GM12878 (cell line): Measurements from ENCODE around the gene PCBD2. TPM values are rescaled to one million over a fixed set of nuclear protein-coding genes. Genes with fewer than 3 reads are reported as not detected.

Experiments used
- ATAC-seq: fragments of 200-7000 bp; cut with Tn5 transposase; 3 replicates; pipeline ENCODE4 v1.9.1; 2020; ENCODE audit warnings: mild to moderate bottlenecking, moderate library complexity
- BruUV-seq: library from RNA; stranded (reverse); fragments of 400-500 nt; replicated peaks from 2 replicates; lab custom pipeline; 2021; lab: Mats Ljungman, UMichigan
- CTCF ChIA-PET: fragments of 300-600 bp; sonication (Branson Sonifier 250); formaldehyde crosslinking; extraction: SDS; loops from one replicate; lab custom pipeline; 2021; ENCODE audit warnings: inconsistent platforms; lab: Yijun Ruan, JAX
- POLR2A ChIA-PET: fragments of 350-600 bp; formaldehyde crosslinking; extraction: SDS; loops from one replicate; lab custom pipeline; 2021; ENCODE audit warnings: inconsistent platforms; lab: Charles Lee
- RAD21 ChIA-PET: fragments of 300-600 bp; sonication (Branson Sonifier 250); formaldehyde crosslinking; loops from one replicate; lab custom pipeline; 2023; ENCODE audit warnings: antibody characterized with exemption; ENCODE audit not compliant: unreplicated experiment; lab: Charles Lee
- SMC1A ChIA-PET: fragments of 300-600 bp; sonication (Branson Sonifier 250); formaldehyde crosslinking; loops from one replicate; lab custom pipeline; 2023; ENCODE audit not compliant: unreplicated experiment, uncharacterized antibody; lab: Charles Lee
- DNase-seq: peaks from one replicate; pipeline ENCODE4 v3.0.0-alpha.2; 2011; ENCODE audit warnings: low read depth, low spot score
- FAIRE-seq: peaks from 3 replicates; lab custom pipeline; 2011; peaks lifted over from hg19 to GRCh38; lab: Jason Lieb, UNC
- H2AFZ ChIP-seq: 2 replicates; pipeline ENCODE4 v1.6.0; 2011; ENCODE audit warnings: low read depth, low read length, control low read depth; ENCODE audit not compliant: control insufficient read depth
- H3K27ac ChIP-seq: 2 replicates; pipeline ENCODE4 v1.5.1; 2011; ENCODE audit warnings: control low read depth; ENCODE audit not compliant: control insufficient read depth, insufficient read depth
- H3K27me3 ChIP-seq, 2 experiments: replicated peaks in 1 of 2; 2 replicates each; pipeline versions ENCODE4 v1.6.0 to v1.6.1; 2011; ENCODE audit warnings: low read length in 1 of 2; ENCODE audit not compliant: control insufficient read depth in 2 of 2, insufficient read depth in 2 of 2
- H3K36me3 ChIP-seq, 2 experiments: 2 replicates each; pipeline ENCODE4 v1.5.1; 2011; ENCODE audit warnings: low read length in 1 of 2; ENCODE audit not compliant: control insufficient read depth in 2 of 2, insufficient read depth in 2 of 2
- H3K4me1 ChIP-seq: 2 replicates; pipeline ENCODE4 v1.6.1; 2011; ENCODE audit warnings: mild to moderate bottlenecking, low read length, moderate library complexity, mixed read lengths; ENCODE audit not compliant: control insufficient read depth, insufficient read depth
- H3K4me2 ChIP-seq: 2 replicates; pipeline ENCODE4 v1.6.0; 2011; ENCODE audit warnings: control low read depth; ENCODE audit not compliant: control insufficient read depth, insufficient read depth
- H3K4me3 ChIP-seq: fragments of 200-600 bp; sonication (generic); 2 replicates; pipeline ENCODE4 v1.5.1; 2016
- H3K79me2 ChIP-seq: 2 replicates; pipeline ENCODE4 v1.6.0; 2011; ENCODE audit warnings: low read length; ENCODE audit not compliant: control insufficient read depth, insufficient read depth
- H3K9ac ChIP-seq: 2 replicates; pipeline ENCODE4 v1.8.0; 2011; ENCODE audit warnings: low read length, control low read depth, mixed read lengths; ENCODE audit not compliant: control insufficient read depth, insufficient read depth
- H3K9me3 ChIP-seq: replicated peaks from 3 replicates; pipeline ENCODE4 v1.5.1; 2011; ENCODE audit warnings: mild to moderate bottlenecking, low read length; ENCODE audit not compliant: control insufficient read depth, insufficient read depth
- H4K20me1 ChIP-seq: 2 replicates; pipeline ENCODE4 v1.6.0; 2011; ENCODE audit not compliant: control insufficient read depth, insufficient read depth
- BCL11A ChIP-seq: IDR thresholded peaks from 2 replicates; pipeline ENCODE4 v1.6.1; 2011; ENCODE audit warnings: low read depth, low read length
- EED ChIP-seq: sonication (generic); IDR thresholded peaks from 2 replicates; pipeline ENCODE4 v1.6.1; 2016; ENCODE audit warnings: antibody characterized with exemption, low read depth
- EGR1 ChIP-seq, 2 experiments: IDR thresholded peaks; 1 replicate in 1 of 2; 2 replicates in 1 of 2; pipeline ENCODE4 v1.6.1; 2011 to 2012; ENCODE audit warnings: low read depth in 2 of 2, low read length in 2 of 2, borderline replicate concordance in 1 of 2, mild to moderate bottlenecking in 1 of 2, moderate library complexity in 1 of 2
- HDGF ChIP-seq: fragments of 450-650 bp; IDR thresholded peaks from 2 replicates; pipeline ENCODE4 v1.6.1; 2016; ENCODE audit warnings: antibody characterized with exemption
- IRF3 ChIP-seq: fragments of 450-650 bp; IDR thresholded peaks from 2 replicates; pipeline ENCODE4 v1.6.1; 2014; ENCODE audit warnings: mild to moderate bottlenecking
- JUND ChIP-seq: IDR thresholded peaks from 2 replicates; pipeline ENCODE4 v1.6.1; 2012; ENCODE audit warnings: low read depth, mild to moderate bottlenecking, low read length, improper control_type of control experiment, moderate library complexity
- KLF5 ChIP-seq: fragments of 450-650 bp; IDR thresholded peaks from 2 replicates; pipeline ENCODE4 v1.6.1; 2014; ENCODE audit warnings: mild to moderate bottlenecking; ENCODE audit not compliant: partially characterized antibody
- NFIC ChIP-seq: IDR thresholded peaks from 2 replicates; pipeline ENCODE4 v1.6.1; 2012; ENCODE audit warnings: low read depth, mild to moderate bottlenecking, inconsistent platforms, low read length, moderate library complexity
- NFYB ChIP-seq: IDR thresholded peaks from 2 replicates; pipeline ENCODE4 v1.6.1; 2011; ENCODE audit warnings: low read depth, mild to moderate bottlenecking, low read length, improper control_type of control experiment, moderate library complexity; ENCODE audit not compliant: insufficient read depth
- PAX8 ChIP-seq: fragments of 450-650 bp; IDR thresholded peaks from 2 replicates; pipeline ENCODE4 v1.6.1; 2017; ENCODE audit warnings: mild to moderate bottlenecking, moderate library complexity
- PBX3 ChIP-seq: IDR thresholded peaks from 2 replicates; pipeline ENCODE4 v1.6.1; 2011; ENCODE audit warnings: mild to moderate bottlenecking, low read depth, low read length, moderate library complexity; ENCODE audit not compliant: insufficient replicate concordance
- SMC3 ChIP-seq: IDR thresholded peaks from 2 replicates; pipeline ENCODE4 v1.6.1; 2011; ENCODE audit warnings: low read length, improper control_type of control experiment, borderline replicate concordance
- TBL1XR1 ChIP-seq: IDR thresholded peaks from 2 replicates; pipeline ENCODE4 v1.6.1; 2012; ENCODE audit warnings: low read depth, low read length, improper control_type of control experiment
- ZNF217 ChIP-seq: fragments of 450-650 bp; IDR thresholded peaks from 2 replicates; pipeline ENCODE4 v1.6.1; 2017; ENCODE audit warnings: antibody characterized with exemption, mild to moderate bottlenecking
- ZNF274 ChIP-seq: IDR thresholded peaks from one replicate; pipeline ENCODE4 v1.8.0; 2011; ENCODE audit not compliant: insufficient read length, insufficient read depth
- ZSCAN29 ChIP-seq: fragments of 450-650 bp; IDR thresholded peaks from 2 replicates; pipeline ENCODE4 v1.6.1; 2017; ENCODE audit warnings: mild to moderate bottlenecking, moderate library complexity
- WGBS: methylation state at CpG from one replicate; pipeline ENCODE4 v1.1.6; 2016; ENCODE audit warnings: low lambda C conversion rate; ENCODE audit not compliant: insufficient replicate concordance, insufficient coverage; ENCODE audit errors: missing lambda C conversion rate; 5-methylcytosine and 5-hydroxymethylcytosine counted together
- in situ Hi-C: fragments of 300-500 bp; cut with MboI; formaldehyde crosslinking; loops from 9 replicates; pipeline ENCODE4 v1.14.3; 2018; ENCODE audit warnings: mixed read lengths
- intact Hi-C: fragments of 100-400 bp; cut with micrococcal nuclease; formaldehyde crosslinking; loops from one replicate; pipeline ENCODE4 v1.14.2; 2022; ENCODE audit not compliant: unreplicated experiment
- polyA plus RNA-seq, 11 experiments: library from polyadenylated mRNA; depleted of rRNA in 4 of 11; unstranded in 6 of 11; stranded (reverse) in 5 of 11; fragments of >200 nt; fragmentation: Nextera tagmentation in 4 of 11; fragmentation: Illumina TruSeq in 1 of 11; extraction: Ambion mirVana in 4 of 11; extraction: Trizol in 1 of 11; gene quantifications; 1 replicate in 1 of 11; 2 replicates in 10 of 11; pipeline versions ENCODE4 v1.2.1 to v1.2.3, GENCODE V29; 2011 to 2016; ENCODE audit warnings: inconsistent platforms in 2 of 11, missing spikeins in 2 of 11, low read depth in 1 of 11
- total RNA-seq, 4 experiments: library from RNA; depleted of rRNA in 3 of 4; stranded (reverse); fragments of >200 nt in 3 of 4; fragmentation: Illumina TruSeq in 1 of 4; extraction: Trizol in 1 of 4; gene quantifications; 2 replicates each; pipeline versions ENCODE4 v1.2.1 to v1.2.3, GENCODE V29; 2013 to 2021

PCBD2 gene
- total and polyA plus RNA-seq, 10 of the 15 experiments (the other 5 are each of a cell fraction or from before 2014, with no cell fraction given): 5.4 to 13.6 (median 6.7) TPM

GRCh38 chr5:134935711-134936602 is 31.0 kb downstream of the PCBD2 start:
- ChIA-PET SMC1A (interaction anchor here (1.5 kb wide), 1 partner anchor 19 kb away, joined by 3 read pairs; no protein-coding TSS in a partner anchor), RAD21 (no interaction called here), POLR2A (no interaction called here), CTCF (interaction anchor here (1.5 kb wide), 1 partner anchor 196 kb away, joined by 3 read pairs; no protein-coding TSS in a partner anchor)
- Histone ChIP-seq H4K20me1 (no peaks in the 10 kb centered on the region), H3K4me3 (no peak overlapping the region), H2AFZ (no peak overlapping the region), H3K27me3 (no peaks in the 10 kb centered on the region), H3K79me2 (no peaks in the 10 kb centered on the region), H3K4me1 (no peaks in the 10 kb centered on the region), H3K36me3 (no peaks in the 10 kb centered on the region; a peak in 1 of 4 replicates), H3K9me3 (no peaks in the 10 kb centered on the region), H3K27ac (no peak overlapping the region), H3K4me2 (no peak overlapping the region), H3K9ac (no peak overlapping the region)
- ATAC-seq (no peak), FAIRE-seq (no peak), DNase-seq (no peak)
- TF ChIP-seq NFIC: no peak
- no peak for TF ChIP-seq KLF5
- no TSS peak for BruUV-seq
- intact Hi-C loops: no loop called here
- WGBS: 96% methylated on average over 12 of the region's 12 CpGs
- in situ Hi-C loops: no loop called here

- BruUV-seq: no TSS peak
- no peak for FAIRE-seq
- ATAC-seq: no peak
- 99% methylated on average over 8 of the region's 8 CpGs for WGBS
- H2AFZ ChIP-seq: no peak overlapping the region
- no peaks in the 10 kb centered on the region; a peak in 1 of 4 replicates for H3K36me3 ChIP-seq
- no peaks in the 10 kb centered on the region for H4K20me1 ChIP-seq
- H3K79me2 ChIP-seq: no peaks in the 10 kb centered on the region
- CTCF ChIA-PET: no interaction called here
- no peak overlapping the region for H3K27ac ChIP-seq
- intact Hi-C loops (no loop called here), in situ Hi-C loops (no loop called here)
- H3K4me1 ChIP-seq: no peaks in the 10 kb centered on the region
- SMC1A ChIA-PET: interaction anchor here (0.9 kb wide), 1 partner anchor 20 kb away, joined by 3 read pairs; no protein-coding TSS in a partner anchor
- DNase-seq: no peak
- RAD21 ChIA-PET: no interaction called here
- POLR2A ChIA-PET: no interaction called here
- no peak overlapping the region for H3K9ac ChIP-seq
- no peaks in the 10 kb centered on the region for H3K27me3 ChIP-seq
- no peak overlapping the region for H3K4me3 ChIP-seq
- H3K4me2 ChIP-seq: no peak overlapping the region
- H3K9me3 ChIP-seq: no peaks in the 10 kb centered on the region
- no peak for TF ChIP-seq JUND
- TF ChIP-seq PAX8: no peak
- TF ChIP-seq ZNF217: no peak
- TF ChIP-seq PBX3: no peak
- no peak for TF ChIP-seq IRF3
- TF ChIP-seq EGR1 (IDR thresholded peaks at IDR 0.05; ENCODE audit: borderline replicate concordance in 1 of 2, low read depth in 2 of 2, low read length in 2 of 2): no peak
- no peak for TF ChIP-seq SMC3
- no peak for TF ChIP-seq BCL11A
- TF ChIP-seq NFYB: no peak
- TF ChIP-seq HDGF: no peak
- no peak for TF ChIP-seq ZNF274
- TF ChIP-seq EED: no peak
- TF ChIP-seq ZSCAN29: no peak
- TF ChIP-seq TBL1XR1: no peak
These were observed 32.6 kb downstream of the PCBD2 start for GRCh38 chr5:134937526-134937925.
